GM23338 (cell line): ENCODE measurements around the gene GAL3ST2.

Source experiments
- CREB1 ChIP-seq: fragments of 250-450 bp; sonication (Bioruptor Pico); IDR thresholded peaks from 2 replicates; pipeline ENCODE4 v1.5.0; 2020; ENCODE audit warnings: low read depth, mild to moderate bottlenecking, moderate library complexity
- ETS1 ChIP-seq: IDR thresholded peaks from 2 replicates; pipeline ENCODE4 v1.6.1; 2016; ENCODE audit warnings: antibody characterized with exemption
- EZH2 ChIP-seq: fragments of 200-600 bp; sonication (generic); IDR thresholded peaks from one replicate; pipeline ENCODE4 v1.8.0; 2017; ENCODE audit warnings: antibody characterized with exemption, mild to moderate bottlenecking, low read depth; ENCODE audit not compliant: unreplicated experiment
- EZH2phosphoT487 ChIP-seq: fragments of 200-600 bp; sonication (generic); IDR thresholded peaks from one replicate; pipeline ENCODE4 v1.8.1; 2018; ENCODE audit warnings: antibody characterized with exemption; ENCODE audit not compliant: unreplicated experiment
- JUNB ChIP-seq: IDR thresholded peaks from one replicate; pipeline ENCODE4 v1.6.1; 2016; ENCODE audit warnings: antibody characterized with exemption; ENCODE audit not compliant: unreplicated experiment
- NANOG ChIP-seq: IDR thresholded peaks from 2 replicates; pipeline ENCODE4 v1.6.1; 2016; ENCODE audit warnings: antibody characterized with exemption, borderline replicate concordance
- POLR2AphosphoS5 ChIP-seq: IDR thresholded peaks from 2 replicates; pipeline ENCODE4 v1.6.1; 2016; ENCODE audit warnings: antibody characterized with exemption, low read depth
- REST ChIP-seq: IDR thresholded peaks from one replicate; pipeline ENCODE4 v1.6.1; 2018; ENCODE audit warnings: antibody characterized with exemption; ENCODE audit not compliant: unreplicated experiment
- STAT1 ChIP-seq: IDR thresholded peaks from one replicate; pipeline ENCODE4 v1.6.1; 2016; ENCODE audit warnings: antibody characterized with exemption; ENCODE audit not compliant: unreplicated experiment
- ZNF114 ChIP-seq: fragments of 250-450 bp; sonication (Bioruptor Pico); IDR thresholded peaks from 2 replicates; pipeline ENCODE4 v1.5.0; 2020; ENCODE audit warnings: mild to moderate bottlenecking, moderate library complexity
- TF ChIP-seq, protein P1 (sequence below), 2 experiments: fragments of 200-600 bp in 1 of 2; sonication (generic) in 1 of 2; conservative IDR thresholded peaks; 2 replicates each; pipeline versions ENCODE4 v1.5.1 to v1.6.1; 2016 to 2017; ENCODE audit warnings: antibody characterized with exemption in 2 of 2, low read depth in 2 of 2, mild to moderate bottlenecking in 2 of 2, moderate library complexity in 1 of 2
- TF ChIP-seq, protein P2 (sequence below): fragments of 250-450 bp; sonication (Bioruptor Pico); IDR thresholded peaks from 2 replicates; pipeline ENCODE4 v1.5.0; 2020; ENCODE audit warnings: mild to moderate bottlenecking, moderate library complexity

DNA sequence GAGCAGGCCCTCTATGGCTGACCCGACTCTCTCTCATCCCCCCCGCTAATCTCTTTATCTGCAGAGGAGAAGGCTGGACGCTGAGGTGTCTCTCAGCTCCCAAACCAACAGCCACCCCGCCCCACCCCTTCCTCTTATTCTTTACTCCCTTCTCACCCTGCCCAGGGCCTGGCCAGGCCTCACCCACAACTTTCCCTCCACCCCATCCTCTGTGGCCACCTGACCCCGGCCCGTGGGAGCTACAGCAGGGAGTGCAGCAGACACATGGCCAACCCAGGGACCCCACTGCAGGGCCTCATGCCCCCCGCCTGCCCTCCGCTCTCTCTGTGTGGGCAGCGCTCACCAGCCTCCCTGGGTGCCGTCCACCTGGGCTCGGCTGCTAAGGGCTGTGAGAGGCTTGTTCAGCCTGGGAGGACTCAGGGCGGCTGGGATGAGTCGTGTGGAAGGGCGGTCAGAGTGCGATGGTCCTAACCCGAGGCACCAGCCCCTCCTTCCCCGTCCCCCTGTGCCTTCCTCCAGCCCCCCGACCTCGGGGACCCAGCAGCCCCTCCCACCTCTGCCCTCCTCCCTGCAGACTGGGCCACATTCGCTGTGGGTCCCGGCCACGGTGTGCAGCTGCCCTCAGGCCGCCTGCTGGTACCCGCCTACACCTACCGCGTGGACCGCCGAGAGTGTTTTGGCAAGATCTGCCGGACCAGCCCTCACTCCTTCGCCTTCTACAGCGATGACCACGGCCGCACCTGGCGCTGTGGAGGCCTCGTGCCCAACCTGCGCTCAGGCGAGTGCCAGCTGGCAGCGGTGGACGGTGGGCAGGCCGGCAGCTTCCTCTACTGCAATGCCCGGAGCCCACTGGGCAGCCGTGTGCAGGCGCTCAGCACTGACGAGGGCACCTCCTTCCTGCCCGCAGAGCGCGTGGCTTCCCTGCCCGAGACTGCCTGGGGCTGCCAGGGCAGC is 39.1 kb downstream of the GAL3ST2 start:
- no peak for TF ChIP-seq POLR2AphosphoS5
- TF ChIP-seq EZH2, result no peak
- TF ChIP-seq, protein P1, sequence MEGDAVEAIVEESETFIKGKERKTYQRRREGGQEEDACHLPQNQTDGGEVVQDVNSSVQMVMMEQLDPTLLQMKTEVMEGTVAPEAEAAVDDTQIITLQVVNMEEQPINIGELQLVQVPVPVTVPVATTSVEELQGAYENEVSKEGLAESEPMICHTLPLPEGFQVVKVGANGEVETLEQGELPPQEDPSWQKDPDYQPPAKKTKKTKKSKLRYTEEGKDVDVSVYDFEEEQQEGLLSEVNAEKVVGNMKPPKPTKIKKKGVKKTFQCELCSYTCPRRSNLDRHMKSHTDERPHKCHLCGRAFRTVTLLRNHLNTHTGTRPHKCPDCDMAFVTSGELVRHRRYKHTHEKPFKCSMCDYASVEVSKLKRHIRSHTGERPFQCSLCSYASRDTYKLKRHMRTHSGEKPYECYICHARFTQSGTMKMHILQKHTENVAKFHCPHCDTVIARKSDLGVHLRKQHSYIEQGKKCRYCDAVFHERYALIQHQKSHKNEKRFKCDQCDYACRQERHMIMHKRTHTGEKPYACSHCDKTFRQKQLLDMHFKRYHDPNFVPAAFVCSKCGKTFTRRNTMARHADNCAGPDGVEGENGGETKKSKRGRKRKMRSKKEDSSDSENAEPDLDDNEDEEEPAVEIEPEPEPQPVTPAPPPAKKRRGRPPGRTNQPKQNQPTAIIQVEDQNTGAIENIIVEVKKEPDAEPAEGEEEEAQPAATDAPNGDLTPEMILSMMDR (conservative IDR thresholded peaks at IDR 0.05; ENCODE audit: low read depth in 2 of 2), result no peak
- TF ChIP-seq EZH2phosphoT487, result no peak
- no peak for TF ChIP-seq ZNF114 (CRISPR knock-in tag)
- TF ChIP-seq REST, result no peak
- TF ChIP-seq CREB1, result no peak
- no peak for TF ChIP-seq STAT1
- TF ChIP-seq JUNB, result no peak
- no peak for TF ChIP-seq NANOG
- TF ChIP-seq, protein P2, sequence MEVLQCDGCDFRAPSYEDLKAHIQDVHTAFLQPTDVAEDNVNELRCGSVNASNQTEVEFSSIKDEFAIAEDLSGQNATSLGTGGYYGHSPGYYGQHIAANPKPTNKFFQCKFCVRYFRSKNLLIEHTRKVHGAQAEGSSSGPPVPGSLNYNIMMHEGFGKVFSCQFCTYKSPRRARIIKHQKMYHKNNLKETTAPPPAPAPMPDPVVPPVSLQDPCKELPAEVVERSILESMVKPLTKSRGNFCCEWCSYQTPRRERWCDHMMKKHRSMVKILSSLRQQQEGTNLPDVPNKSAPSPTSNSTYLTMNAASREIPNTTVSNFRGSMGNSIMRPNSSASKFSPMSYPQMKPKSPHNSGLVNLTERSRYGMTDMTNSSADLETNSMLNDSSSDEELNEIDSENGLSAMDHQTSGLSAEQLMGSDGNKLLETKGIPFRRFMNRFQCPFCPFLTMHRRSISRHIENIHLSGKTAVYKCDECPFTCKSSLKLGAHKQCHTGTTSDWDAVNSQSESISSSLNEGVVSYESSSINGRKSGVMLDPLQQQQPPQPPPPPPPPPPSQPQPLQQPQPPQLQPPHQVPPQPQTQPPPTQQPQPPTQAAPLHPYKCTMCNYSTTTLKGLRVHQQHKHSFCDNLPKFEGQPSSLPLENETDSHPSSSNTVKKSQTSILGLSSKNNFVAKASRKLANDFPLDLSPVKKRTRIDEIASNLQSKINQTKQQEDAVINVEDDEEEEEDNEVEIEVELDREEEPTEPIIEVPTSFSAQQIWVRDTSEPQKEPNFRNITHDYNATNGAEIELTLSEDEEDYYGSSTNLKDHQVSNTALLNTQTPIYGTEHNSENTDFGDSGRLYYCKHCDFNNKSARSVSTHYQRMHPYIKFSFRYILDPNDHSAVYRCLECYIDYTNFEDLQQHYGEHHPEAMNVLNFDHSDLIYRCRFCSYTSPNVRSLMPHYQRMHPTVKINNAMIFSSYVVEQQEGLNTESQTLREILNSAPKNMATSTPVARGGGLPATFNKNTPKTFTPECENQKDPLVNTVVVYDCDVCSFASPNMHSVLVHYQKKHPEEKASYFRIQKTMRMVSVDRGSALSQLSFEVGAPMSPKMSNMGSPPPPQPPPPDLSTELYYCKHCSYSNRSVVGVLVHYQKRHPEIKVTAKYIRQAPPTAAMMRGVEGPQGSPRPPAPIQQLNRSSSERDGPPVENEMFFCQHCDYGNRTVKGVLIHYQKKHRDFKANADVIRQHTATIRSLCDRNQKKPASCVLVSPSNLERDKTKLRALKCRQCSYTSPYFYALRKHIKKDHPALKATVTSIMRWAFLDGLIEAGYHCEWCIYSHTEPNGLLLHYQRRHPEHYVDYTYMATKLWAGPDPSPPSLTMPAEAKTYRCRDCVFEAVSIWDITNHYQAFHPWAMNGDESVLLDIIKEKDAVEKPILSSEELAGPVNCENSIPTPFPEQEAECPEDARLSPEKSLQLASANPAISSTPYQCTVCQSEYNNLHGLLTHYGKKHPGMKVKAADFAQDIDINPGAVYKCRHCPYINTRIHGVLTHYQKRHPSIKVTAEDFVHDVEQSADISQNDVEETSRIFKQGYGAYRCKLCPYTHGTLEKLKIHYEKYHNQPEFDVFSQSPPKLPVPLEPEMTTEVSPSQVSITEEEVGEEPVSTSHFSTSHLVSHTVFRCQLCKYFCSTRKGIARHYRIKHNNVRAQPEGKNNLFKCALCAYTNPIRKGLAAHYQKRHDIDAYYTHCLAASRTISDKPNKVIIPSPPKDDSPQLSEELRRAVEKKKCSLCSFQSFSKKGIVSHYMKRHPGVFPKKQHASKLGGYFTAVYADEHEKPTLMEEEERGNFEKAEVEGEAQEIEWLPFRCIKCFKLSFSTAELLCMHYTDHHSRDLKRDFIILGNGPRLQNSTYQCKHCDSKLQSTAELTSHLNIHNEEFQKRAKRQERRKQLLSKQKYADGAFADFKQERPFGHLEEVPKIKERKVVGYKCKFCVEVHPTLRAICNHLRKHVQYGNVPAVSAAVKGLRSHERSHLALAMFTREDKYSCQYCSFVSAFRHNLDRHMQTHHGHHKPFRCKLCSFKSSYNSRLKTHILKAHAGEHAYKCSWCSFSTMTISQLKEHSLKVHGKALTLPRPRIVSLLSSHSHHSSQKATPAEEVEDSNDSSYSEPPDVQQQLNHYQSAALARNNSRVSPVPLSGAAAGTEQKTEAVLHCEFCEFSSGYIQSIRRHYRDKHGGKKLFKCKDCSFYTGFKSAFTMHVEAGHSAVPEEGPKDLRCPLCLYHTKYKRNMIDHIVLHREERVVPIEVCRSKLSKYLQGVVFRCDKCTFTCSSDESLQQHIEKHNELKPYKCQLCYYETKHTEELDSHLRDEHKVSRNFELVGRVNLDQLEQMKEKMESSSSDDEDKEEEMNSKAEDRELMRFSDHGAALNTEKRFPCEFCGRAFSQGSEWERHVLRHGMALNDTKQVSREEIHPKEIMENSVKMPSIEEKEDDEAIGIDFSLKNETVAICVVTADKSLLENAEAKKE (CRISPR knock-in tag), result no peak
- no peak for TF ChIP-seq ETS1
